Neuronal stem cell (in vitro differentiated cells): ENCODE results near the gene SRGAP3. TPM values are rescaled to one million over a fixed set of nuclear protein-coding genes. Genes with fewer than 3 reads are reported as not detected.
A peak's percentile ranks its signal among the peaks of the same experiment; 100 is the strongest.

Experiments used
- DNase-seq: peaks from one replicate; pipeline ENCODE4 v3.0.0-alpha.2; 2013; ENCODE audit warnings: low spot score
- H2AFZ ChIP-seq: one replicate; pipeline ENCODE4 v1.6.1; 2013; ENCODE audit warnings: mild to moderate bottlenecking, low read length, inconsistent platforms
- H2AK5ac ChIP-seq: 2 replicates; pipeline ENCODE4 v1.6.1; 2013; ENCODE audit warnings: low read depth, mild to moderate bottlenecking, inconsistent platforms, low read length, moderate library complexity, mixed read lengths
- H2BK120ac ChIP-seq: 2 replicates; pipeline ENCODE4 v1.6.1; 2013; ENCODE audit warnings: low read depth, mild to moderate bottlenecking, inconsistent platforms, low read length, moderate library complexity, mixed read lengths
- H2BK12ac ChIP-seq: one replicate; pipeline ENCODE4 v1.6.1; 2013; ENCODE audit warnings: low read length, inconsistent platforms
- H2BK15ac ChIP-seq: 2 replicates; pipeline ENCODE4 v1.6.1; 2013; ENCODE audit warnings: mild to moderate bottlenecking, low read length, inconsistent platforms, mixed read lengths
- H2BK5ac ChIP-seq: one replicate; pipeline ENCODE4 v1.6.1; 2013; ENCODE audit warnings: inconsistent platforms, mild to moderate bottlenecking, low read length, moderate library complexity
- H3K14ac ChIP-seq: one replicate; pipeline ENCODE4 v1.6.1; 2013; ENCODE audit warnings: low read length, inconsistent platforms
- H3K18ac ChIP-seq: 2 replicates; pipeline ENCODE4 v1.6.1; 2013; ENCODE audit warnings: low read length, inconsistent platforms
- H3K23ac ChIP-seq: 2 replicates; pipeline ENCODE4 v1.6.1; 2013; ENCODE audit warnings: low read depth, mild to moderate bottlenecking, mixed read lengths, low read length, inconsistent platforms; ENCODE audit not compliant: poor library complexity
- H3K27ac ChIP-seq: replicated peaks from 3 replicates; pipeline ENCODE4 v1.5.1; 2013; ENCODE audit warnings: low read length, inconsistent platforms
- H3K27me3 ChIP-seq, 3 experiments: 2 replicates each; pipeline ENCODE4 v1.6.1; 2013; ENCODE audit warnings: low read length in 3 of 3, mild to moderate bottlenecking in 2 of 3, inconsistent platforms in 1 of 3, low read depth in 1 of 3, mixed read lengths in 1 of 3, moderate library complexity in 1 of 3; ENCODE audit not compliant: control insufficient read depth in 3 of 3, insufficient read depth in 3 of 3
- H3K36me3 ChIP-seq, 2 donors: replicated peaks in 1 of 2; 2 replicates each; pipeline ENCODE4 v1.6.1; 2013; ENCODE audit warnings: low read length in 2 of 2; ENCODE audit not compliant: control insufficient read depth in 2 of 2, insufficient read depth in 2 of 2
- H3K4ac ChIP-seq: 2 replicates; pipeline ENCODE4 v1.6.1; 2013; ENCODE audit warnings: inconsistent platforms, mild to moderate bottlenecking, low read length, moderate library complexity
- H3K4me1 ChIP-seq, 2 donors: 1 replicate in 1 of 2; 2 replicates in 1 of 2; pipeline ENCODE4 v1.6.1; 2013; ENCODE audit warnings: low read length in 2 of 2, low read depth in 1 of 2; ENCODE audit not compliant: control insufficient read depth in 2 of 2, insufficient read depth in 1 of 2
- H3K4me2 ChIP-seq: one replicate; pipeline ENCODE4 v1.6.1; 2013; ENCODE audit warnings: mild to moderate bottlenecking, low read length, inconsistent platforms; ENCODE audit not compliant: insufficient read depth, poor library complexity, severe bottlenecking
- H3K4me3 ChIP-seq, 2 donors: 2 replicates each; pipeline ENCODE4 v1.5.1; 2013; ENCODE audit warnings: low read length in 2 of 2, mild to moderate bottlenecking in 2 of 2, inconsistent platforms in 1 of 2, moderate library complexity in 1 of 2
- H3K79me1 ChIP-seq: one replicate; pipeline ENCODE4 v1.6.1; 2013; ENCODE audit warnings: low read depth, mild to moderate bottlenecking, inconsistent platforms, low read length, moderate library complexity
- H3K9ac ChIP-seq: one replicate; pipeline ENCODE4 v1.6.1; 2013; ENCODE audit warnings: mild to moderate bottlenecking, low read depth, low read length, inconsistent platforms; ENCODE audit not compliant: poor library complexity
- H3K9me3 ChIP-seq, 2 donors: replicated peaks in 1 of 2; 2 replicates each; pipeline versions ENCODE3 to v1.6.1; 2013; ENCODE audit warnings: low read length in 2 of 2, mild to moderate bottlenecking in 2 of 2, inconsistent platforms in 1 of 2, low read depth in 1 of 2, mixed read lengths in 1 of 2, moderate library complexity in 1 of 2; ENCODE audit not compliant: control insufficient read depth in 2 of 2, insufficient read depth in 1 of 2
- H4K8ac ChIP-seq: one replicate; pipeline ENCODE4 v1.6.1; 2013; ENCODE audit warnings: low read depth, mild to moderate bottlenecking, inconsistent platforms, low read length, moderate library complexity
- H4K91ac ChIP-seq: one replicate; pipeline ENCODE4 v1.6.1; 2013; ENCODE audit warnings: low read length, low read depth, mild to moderate bottlenecking, inconsistent platforms; ENCODE audit not compliant: poor library complexity
- WGBS, 2 donors: extraction: QIAGEN DNeasy Blood & Tissue Kit; methylation state at CpG; one replicate each; pipeline ENCODE4 v1.1.7; 2013; ENCODE audit warnings: missing lambda C conversion rate in 2 of 2, mixed read lengths in 1 of 2; ENCODE audit not compliant: insufficient read length in 2 of 2, insufficient replicate concordance in 1 of 2; ENCODE audit errors: extremely low coverage in 2 of 2; 5-methylcytosine and 5-hydroxymethylcytosine counted together
- polyA plus RNA-seq, 2 experiments: library from polyadenylated mRNA; stranded (reverse); fragments of 200-250 nt; gene quantifications; one replicate each; pipeline ENCODE4 v1.2.3, GENCODE V29; 2013

SRGAP3 gene
- 11.8 TPM for polyA plus RNA-seq (2013, experiment 1 of 2)
- 11.9 TPM for polyA plus RNA-seq (2013, experiment 2 of 2)

DNA sequence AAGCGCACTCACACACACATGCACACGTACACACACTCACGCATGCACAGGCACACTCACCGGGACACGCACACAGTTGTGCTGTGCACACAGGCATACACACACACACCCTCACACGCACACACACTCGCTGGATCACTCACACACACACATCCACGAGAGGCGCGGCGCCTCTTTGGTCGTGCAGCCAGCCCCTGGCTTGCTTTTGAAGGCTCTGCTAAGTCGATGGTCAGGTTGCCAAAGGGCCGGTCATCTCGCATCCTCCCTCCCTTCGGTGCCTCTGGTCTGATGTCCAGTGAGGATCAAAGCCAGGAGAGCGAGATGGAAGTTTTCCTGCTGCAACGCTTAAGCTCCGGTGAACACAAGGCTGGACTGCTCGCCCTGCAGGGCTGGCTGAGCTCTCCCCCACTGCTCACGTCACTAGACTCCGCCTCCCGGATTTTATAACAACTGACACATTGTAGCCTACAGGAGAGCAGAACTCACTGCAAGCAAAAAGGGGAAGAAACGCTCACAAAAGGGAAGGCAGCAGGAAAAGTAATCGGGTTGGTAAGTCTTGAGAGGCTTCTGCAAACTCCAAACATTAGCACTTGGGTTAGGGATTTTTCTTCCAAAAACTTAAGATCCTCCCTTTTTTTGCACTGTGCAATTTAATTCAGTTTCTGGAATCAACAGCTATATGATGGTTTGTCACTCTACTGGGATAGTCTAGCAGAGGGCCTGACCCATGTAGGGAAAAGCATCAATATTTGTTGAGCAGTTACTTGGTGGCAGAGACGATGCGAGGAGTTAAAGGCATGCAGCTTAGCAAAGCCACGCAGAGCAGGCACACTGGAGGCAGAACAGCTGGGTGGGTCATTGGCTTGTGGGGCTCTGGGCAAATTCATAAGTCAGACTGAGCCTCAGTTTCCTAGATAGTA, at the start of gene SRGAP3:
SRGAP3 (minus strand) TSS at position 374 of the 920 bp plus-strand sequence. CDS start 695 bp downstream, outside the sequence.
- no CpG with 5 or more reads among the region's 28 CpGs for WGBS, 2 donors
- peak within 1 kb of the TSS; percentile 77 for H2BK12ac ChIP-seq
- peak within 1 kb of the TSS; percentile 78 to 90 for H3K4me3 ChIP-seq
- H3K27ac ChIP-seq, result peak within 1 kb of the TSS; percentile 85
- H3K79me1 ChIP-seq, result no peaks in the 10 kb centered on the region
- peak within 1 kb of the TSS; percentile 66 for H2AFZ ChIP-seq
- peak within 1 kb of the TSS; percentile 96 for H3K9ac ChIP-seq
- no peak within 1 kb of the TSS for H2BK120ac ChIP-seq
- peak within 1 kb of the TSS; percentile 22 for H3K23ac ChIP-seq
- peaks cover 14 to 16% of the 10 kb centered on the region in 2 donors for H3K4me1 ChIP-seq
- H2AK5ac ChIP-seq, result no peak within 1 kb of the TSS
- H4K91ac ChIP-seq, result no peak within 1 kb of the TSS
- no peaks in the 10 kb centered on the region for H3K27me3 ChIP-seq
- peak within 1 kb of the TSS; percentile 77 for H3K14ac ChIP-seq
- H3K4ac ChIP-seq, result peak within 1 kb of the TSS; percentile 54
- DNase-seq, result peak; percentile 93
- peak within 1 kb of the TSS; percentile 65 for H2BK15ac ChIP-seq
- no peak within 1 kb of the TSS for H4K8ac ChIP-seq
- peak within 1 kb of the TSS; percentile 40 for H2BK5ac ChIP-seq
- peaks cover 0 to 15% of the 10 kb centered on the region in 2 donors for H3K36me3 ChIP-seq
- peak within 1 kb of the TSS; percentile 96 for H3K18ac ChIP-seq
- H3K9me3 ChIP-seq, result peaks cover 0 to 3% of the 10 kb centered on the region in 2 donors
- peak within 1 kb of the TSS; percentile 93 for H3K4me2 ChIP-seq

DNA sequence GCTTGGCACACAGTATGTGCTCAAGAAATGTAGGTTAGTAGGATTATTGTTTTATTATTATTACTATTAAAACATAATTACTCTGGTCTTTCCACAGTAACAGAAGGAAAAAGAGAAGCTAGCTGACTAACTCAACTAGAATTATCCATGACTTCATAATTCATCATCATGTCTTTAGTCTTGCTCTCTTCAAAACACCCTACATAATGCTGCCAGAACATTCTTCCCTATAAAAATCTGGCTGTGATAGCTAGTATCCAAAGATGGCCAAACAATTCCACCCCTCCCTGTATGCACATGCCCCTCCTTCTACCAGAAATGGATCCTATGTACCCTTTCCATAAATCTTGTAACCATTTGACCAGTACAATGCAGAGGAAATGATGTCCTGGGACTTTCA, 48.8 kb upstream of the SRGAP3 start:
- Histone ChIP-seq H2BK12ac (no peak overlapping the region), H3K4ac (no peak overlapping the region), H2AK5ac (no peak overlapping the region), H3K9me3 (no peaks in the 10 kb centered on the region), H3K36me3 (no peaks in the 10 kb centered on the region), H4K91ac (no peak overlapping the region), H3K14ac (no peak overlapping the region), H3K23ac (no peak overlapping the region), H3K4me2 (no peak overlapping the region), H2BK15ac (no peak overlapping the region), H3K9ac (no peak overlapping the region), H2BK5ac (no peak overlapping the region), H3K79me1 (no peaks in the 10 kb centered on the region), H3K27me3 (no peaks in the 10 kb centered on the region), H4K8ac (no peak overlapping the region), H3K18ac (no peak overlapping the region), H3K4me1 (peaks cover 4 to 6% of the 10 kb centered on the region in 2 donors), H2AFZ (no peak overlapping the region), H3K4me3 (no peak overlapping the region), H3K27ac (no peak overlapping the region), H2BK120ac (no peak overlapping the region)
- DNase-seq, result no peak

DNA sequence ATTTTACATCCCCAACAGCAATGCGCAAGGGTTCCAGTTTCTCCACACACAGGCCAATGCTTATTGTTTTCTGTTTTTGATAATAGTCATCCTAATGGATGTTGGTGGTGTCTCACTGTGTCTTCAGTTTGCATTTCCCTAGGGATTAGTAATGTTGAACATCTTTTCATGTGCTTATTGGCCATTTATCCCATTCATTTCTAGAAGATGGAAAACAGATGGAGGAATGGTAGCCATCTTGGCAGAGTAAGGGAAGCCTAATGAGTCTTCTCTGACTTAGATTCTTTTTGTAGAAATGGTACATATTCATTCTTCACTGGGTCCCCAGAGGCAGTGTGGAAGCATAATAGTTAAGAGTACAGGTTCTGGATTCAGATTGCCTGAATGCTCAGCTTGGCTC, 46.8 kb upstream of the SRGAP3 start:
- Histone ChIP-seq H3K79me1 (no peaks in the 10 kb centered on the region), H3K4me2 (no peak overlapping the region), H2BK5ac (no peak overlapping the region), H2BK15ac (no peak overlapping the region), H3K18ac (no peak overlapping the region), H3K27ac (no peak overlapping the region), H3K4me3 (no peak overlapping the region), H4K8ac (no peak overlapping the region), H3K9ac (no peak overlapping the region), H2AK5ac (no peak overlapping the region), H4K91ac (no peak overlapping the region), H3K36me3 (no peaks in the 10 kb centered on the region), H2BK12ac (no peak overlapping the region), H3K14ac (no peak overlapping the region), H3K23ac (no peak overlapping the region), H2AFZ (no peak overlapping the region), H3K27me3 (no peaks in the 10 kb centered on the region), H3K9me3 (no peaks in the 10 kb centered on the region), H3K4me1 (peaks cover 0 to 3% of the 10 kb centered on the region in 2 donors), H3K4ac (no peak overlapping the region), H2BK120ac (no peak overlapping the region)
- no CpG with 5 or more reads among the region's 1 CpG for WGBS, 2 donors
- no peak for DNase-seq

DNA sequence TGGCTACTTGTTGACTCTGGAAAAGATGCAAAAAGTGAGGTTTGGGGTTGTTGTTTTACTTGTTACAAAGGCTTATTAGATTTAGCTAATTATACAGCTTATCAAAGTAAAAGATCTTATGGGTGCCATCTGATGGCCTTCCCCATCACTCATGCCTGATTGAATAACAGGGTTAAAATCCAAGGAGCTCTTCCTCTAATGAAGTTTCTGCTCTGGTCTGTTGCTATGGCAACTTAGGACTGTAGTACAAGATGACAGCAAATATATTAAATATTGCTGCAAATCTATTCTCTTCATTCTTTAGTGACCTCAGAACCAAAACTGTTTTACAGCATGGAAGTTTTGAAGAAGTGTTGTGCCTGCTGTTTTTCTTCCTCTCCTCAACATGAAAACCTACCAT, 45.6 kb upstream of the SRGAP3 start:
- Histone ChIP-seq H3K4me1 (peaks cover 0 to 3% of the 10 kb centered on the region in 2 donors), H2BK15ac (no peak overlapping the region), H3K4me3 (no peak overlapping the region), H3K36me3 (no peaks in the 10 kb centered on the region), H4K91ac (no peak overlapping the region), H3K79me1 (no peaks in the 10 kb centered on the region), H2BK5ac (no peak overlapping the region), H3K4me2 (no peak overlapping the region), H4K8ac (no peak overlapping the region), H3K27me3 (no peaks in the 10 kb centered on the region), H3K23ac (no peak overlapping the region), H2AFZ (no peak overlapping the region), H3K4ac (no peak overlapping the region), H2BK12ac (no peak overlapping the region), H3K18ac (no peak overlapping the region), H2AK5ac (no peak overlapping the region), H3K9me3 (no peaks in the 10 kb centered on the region), H3K14ac (no peak overlapping the region), H3K9ac (no peak overlapping the region), H3K27ac (no peak overlapping the region), H2BK120ac (no peak overlapping the region)
- no peak for DNase-seq
